ENCODE measurements around the gene ANAPC16. TPM values are rescaled to one million over a fixed set of nuclear protein-coding genes. Genes with fewer than 3 reads are reported as not detected.

The ANAPC16 gene
- 33.7 and 39.2 TPM in 2 replicates for total RNA-seq

GRCh38 chr10:72215611-72216549 lies at the start of gene ANAPC16, which contains the start of gene ASCC1:
Gene ANAPC16 (plus strand): TSS chr10:72216012. CDS start chr10:72223915, 7,903 bp downstream.
Gene ASCC1 (minus strand): TSS chr10:72216276. CDS start chr10:72213298, 2,978 bp downstream.

GRCh38 chr10:72273410-72274212 lies 57.8 kb downstream of the ANAPC16 start, which contains the start of gene DDIT4:
Gene DDIT4 (plus strand): TSS chr10:72273924. CDS start chr10:72274217, 293 bp downstream.

Small RNAs within 50 kb of the gene (small RNA-seq; reads per million reads assigned to genes)
- gene RF00019 (ENCODE audit: low replicate concordance) = not detected
- gene RF00340 (ENCODE audit: low replicate concordance) = not detected

Other genes with a start within 250 kb of the ANAPC16 start
- gene SPOCK2, start 127.5 kb upstream of the ANAPC16 start, total RNA-seq = under 0.01 and 0.44 TPM in 2 replicates
- gene ASCC1, start 264 bp downstream of the ANAPC16 start, total RNA-seq = 27.1 and 42.7 TPM in 2 replicates
- 134 and 754 TPM in 2 replicates for gene DDIT4, start 57.9 kb downstream of the ANAPC16 start, total RNA-seq
- gene DNAJB12, start 138.9 kb downstream of the ANAPC16 start, total RNA-seq = 42.2 and 61.3 TPM in 2 replicates

All from placental pericyte (primary cell).